HK-2 (cell line): ENCODE results near the gene OR10P1.
"Not testable (repeated sequence)": the region's sequence is repeated elsewhere in the genome, so short reads cannot be mapped to it uniquely, and the experiment has no call there.

Experiments
- DNase-seq: peaks from one replicate; pipeline ENCODE4 v3.0.0-alpha.2; 2018; ENCODE audit not compliant: unreplicated experiment

The OR10P1 gene

GRCh38 chr12:55636853-55637252 lies at the start of gene OR10P1:
TSS of gene OR10P1 (plus strand) at chr12:55636892. CDS start at chr12:55636892, 0 bp downstream.
- no peak for DNase-seq

GRCh38 chr12:55590152-55590551 lies 46.5 kb upstream of the OR10P1 start:
- not testable (repeated sequence) for DNase-seq

- DNase-seq, result no peak
These were observed 28.7 kb upstream of the OR10P1 start for GRCh38 chr12:55607821-55608594.

- no peak for DNase-seq
These were observed 26.1 kb upstream of the OR10P1 start for GRCh38 chr12:55610598-55610997.

- no peak for DNase-seq
These were observed 24.0 kb upstream of the OR10P1 start for GRCh38 chr12:55612646-55613045.

- DNase-seq, result no peak
These were observed 21.9 kb upstream of the OR10P1 start for GRCh38 chr12:55614764-55615163.

GRCh38 chr12:55619354-55620138 lies 17.1 kb upstream of the OR10P1 start:
- peak; percentile 48 for DNase-seq

- DNase-seq, result no peak
These were observed 12.6 kb upstream of the OR10P1 start for GRCh38 chr12:55624056-55624455.

- no peak for DNase-seq
These were observed 10.5 kb upstream of the OR10P1 start for GRCh38 chr12:55626154-55626553.

GRCh38 chr12:55629058-55629841 lies 7.4 kb upstream of the OR10P1 start:
- no peak for DNase-seq

GRCh38 chr12:55631056-55631455 lies 5.6 kb upstream of the OR10P1 start:
- DNase-seq, result no peak

GRCh38 chr12:55631733-55632132 lies 5.0 kb upstream of the OR10P1 start:
- DNase-seq, result no peak

GRCh38 chr12:55633151-55633550 lies 3.5 kb upstream of the OR10P1 start:
- DNase-seq, result no peak

GRCh38 chr12:55636116-55636655 lies 506 bp upstream of the OR10P1 start:
- DNase-seq, result no peak

GRCh38 chr12:55637467-55637866 lies 775 bp downstream of the OR10P1 start:
- no peak for DNase-seq

- DNase-seq, result no peak
These were observed 4.9 kb downstream of the OR10P1 start for GRCh38 chr12:55641595-55641994.

GRCh38 chr12:55642267-55642666 lies 5.6 kb downstream of the OR10P1 start:
- DNase-seq, result no peak

GRCh38 chr12:55642669-55643068 lies 6.0 kb downstream of the OR10P1 start:
- DNase-seq, result no peak

GRCh38 chr12:55644591-55644990 lies 7.9 kb downstream of the OR10P1 start:
- no peak for DNase-seq

GRCh38 chr12:55647027-55647426 lies 10.3 kb downstream of the OR10P1 start:
- DNase-seq, result no peak

GRCh38 chr12:55650620-55651298 lies 14.1 kb downstream of the OR10P1 start:
- DNase-seq, result not testable (repeated sequence)
